Esophagus muscularis mucosa (tissue), 3 donors: ENCODE results near the gene TTBK2.

Source experiments
- CTCF ChIP-seq, 3 experiments: fragments of 200-600 bp in 2 of 3; fragments of 450-650 bp in 1 of 3; sonication (generic) in 2 of 3; IDR thresholded peaks; one replicate each; pipeline ENCODE4 v1.5.1; 2017 to 2019; ENCODE audit warnings: antibody characterized with exemption in 3 of 3, mild to moderate bottlenecking in 2 of 3, moderate library complexity in 1 of 3
- POLR2A ChIP-seq: fragments of 450-650 bp; IDR thresholded peaks from one replicate; pipeline ENCODE4 v1.6.1; 2017; ENCODE audit warnings: antibody characterized with exemption, moderate library complexity, mild to moderate bottlenecking, low read depth
- POLR2AphosphoS5 ChIP-seq, 2 donors: sonication (generic); formaldehyde crosslinking; IDR thresholded peaks; one replicate each; pipeline ENCODE4 v1.6.1; 2017; ENCODE audit warnings: antibody characterized with exemption in 2 of 2

GRCh38 chr15:42940527-42940926, 19.9 kb upstream of the TTBK2 start:
- TF ChIP-seq CTCF (IDR thresholded peaks at IDR 0.05) (no peak), POLR2AphosphoS5 (IDR thresholded peaks at IDR 0.05) (no peak), POLR2A (no peak)
